Sigmoid colon (tissue), 4 donors: ENCODE measurements around the gene NUMB.

Source experiments
- EP300 ChIP-seq, 4 donors: sonication (generic); formaldehyde crosslinking; IDR thresholded peaks; one replicate each; pipeline ENCODE4 v1.6.1; 2017; ENCODE audit warnings: antibody characterized with exemption in 4 of 4
- POLR2AphosphoS5 ChIP-seq, 4 donors: sonication (generic); formaldehyde crosslinking; IDR thresholded peaks; one replicate each; pipeline ENCODE4 v1.6.1; 2017; ENCODE audit warnings: antibody characterized with exemption in 4 of 4
- TF ChIP-seq, protein P1 (sequence below), 4 experiments: fragments of 450-650 bp in 3 of 4; fragments of 200-600 bp in 1 of 4; IDR thresholded peaks; one replicate each; pipeline ENCODE4 v1.5.1; 2016 to 2019; ENCODE audit warnings: antibody characterized with exemption in 4 of 4, mild to moderate bottlenecking in 3 of 4, moderate library complexity in 2 of 4

DNA sequence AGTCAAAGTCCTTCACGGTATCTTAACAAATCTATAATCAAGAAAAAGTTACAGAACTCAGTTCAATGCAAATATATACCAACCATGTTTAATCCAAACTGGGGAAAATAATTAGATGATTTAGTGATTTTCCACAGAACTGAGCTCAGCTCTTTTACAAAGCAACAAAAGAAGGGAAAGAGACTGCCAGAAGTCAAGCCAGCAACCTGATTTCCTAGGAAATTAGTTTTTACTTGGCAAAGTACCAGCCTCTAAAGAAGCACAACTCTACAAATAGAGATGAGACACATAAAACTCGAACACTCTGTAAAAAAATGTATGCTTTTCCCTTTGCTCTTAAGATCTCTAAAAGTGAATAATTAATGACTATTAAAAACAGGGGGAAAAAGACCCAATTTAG lies 19.4 kb downstream of the NUMB start:
- TF ChIP-seq, protein P1, sequence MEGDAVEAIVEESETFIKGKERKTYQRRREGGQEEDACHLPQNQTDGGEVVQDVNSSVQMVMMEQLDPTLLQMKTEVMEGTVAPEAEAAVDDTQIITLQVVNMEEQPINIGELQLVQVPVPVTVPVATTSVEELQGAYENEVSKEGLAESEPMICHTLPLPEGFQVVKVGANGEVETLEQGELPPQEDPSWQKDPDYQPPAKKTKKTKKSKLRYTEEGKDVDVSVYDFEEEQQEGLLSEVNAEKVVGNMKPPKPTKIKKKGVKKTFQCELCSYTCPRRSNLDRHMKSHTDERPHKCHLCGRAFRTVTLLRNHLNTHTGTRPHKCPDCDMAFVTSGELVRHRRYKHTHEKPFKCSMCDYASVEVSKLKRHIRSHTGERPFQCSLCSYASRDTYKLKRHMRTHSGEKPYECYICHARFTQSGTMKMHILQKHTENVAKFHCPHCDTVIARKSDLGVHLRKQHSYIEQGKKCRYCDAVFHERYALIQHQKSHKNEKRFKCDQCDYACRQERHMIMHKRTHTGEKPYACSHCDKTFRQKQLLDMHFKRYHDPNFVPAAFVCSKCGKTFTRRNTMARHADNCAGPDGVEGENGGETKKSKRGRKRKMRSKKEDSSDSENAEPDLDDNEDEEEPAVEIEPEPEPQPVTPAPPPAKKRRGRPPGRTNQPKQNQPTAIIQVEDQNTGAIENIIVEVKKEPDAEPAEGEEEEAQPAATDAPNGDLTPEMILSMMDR (IDR thresholded peaks at IDR 0.05), result no peak
- TF ChIP-seq EP300 (IDR thresholded peaks at IDR 0.05) (no peak), POLR2AphosphoS5 (IDR thresholded peaks at IDR 0.05) (no peak)
